GM23248 (cell line): ENCODE data around the gene ITM2C.

Experiments used
- EZH2 ChIP-seq: fragments of 200-600 bp; sonication (generic); IDR thresholded peaks from 2 replicates; pipeline ENCODE4 v1.6.1; 2018; ENCODE audit warnings: antibody characterized with exemption, mild to moderate bottlenecking; ENCODE audit not compliant: insufficient read depth, poor library complexity, severe bottlenecking
- EZH2phosphoT487 ChIP-seq: fragments of 200-600 bp; sonication (generic); IDR thresholded peaks from 2 replicates; pipeline ENCODE4 v1.6.1; 2018; ENCODE audit warnings: antibody characterized with exemption, moderate library complexity, mild to moderate bottlenecking, low read depth; ENCODE audit not compliant: insufficient read depth

GRCh38 chr2:230890646-230891045 is 25.9 kb downstream of the ITM2C start:
- TF ChIP-seq EZH2 (no peak), EZH2phosphoT487 (no peak)
